Epithelial cell of esophagus (primary cell): ENCODE measurements around the gene BCAS4.
"Not testable (repeated sequence)": the region's sequence is repeated elsewhere in the genome, so short reads cannot be mapped to it uniquely, and the experiment has no call there.

Experiments used
- DNase-seq: peaks from one replicate; pipeline ENCODE4 v3.0.0; 2010; ENCODE audit warnings: low read depth
- H3K4me3 ChIP-seq: 2 replicates; pipeline ENCODE4 v1.5.1; 2011; ENCODE audit warnings: mild to moderate bottlenecking, low read length, control low read depth
- TF ChIP-seq, protein P1 (sequence below): IDR thresholded peaks from 2 replicates; pipeline ENCODE4 v1.5.1; 2011; ENCODE audit warnings: low read depth, mild to moderate bottlenecking, low read length, control low read depth, inconsistent platforms; ENCODE audit not compliant: insufficient read depth; ENCODE audit errors: missing control alignments

The BCAS4 gene

DNA sequence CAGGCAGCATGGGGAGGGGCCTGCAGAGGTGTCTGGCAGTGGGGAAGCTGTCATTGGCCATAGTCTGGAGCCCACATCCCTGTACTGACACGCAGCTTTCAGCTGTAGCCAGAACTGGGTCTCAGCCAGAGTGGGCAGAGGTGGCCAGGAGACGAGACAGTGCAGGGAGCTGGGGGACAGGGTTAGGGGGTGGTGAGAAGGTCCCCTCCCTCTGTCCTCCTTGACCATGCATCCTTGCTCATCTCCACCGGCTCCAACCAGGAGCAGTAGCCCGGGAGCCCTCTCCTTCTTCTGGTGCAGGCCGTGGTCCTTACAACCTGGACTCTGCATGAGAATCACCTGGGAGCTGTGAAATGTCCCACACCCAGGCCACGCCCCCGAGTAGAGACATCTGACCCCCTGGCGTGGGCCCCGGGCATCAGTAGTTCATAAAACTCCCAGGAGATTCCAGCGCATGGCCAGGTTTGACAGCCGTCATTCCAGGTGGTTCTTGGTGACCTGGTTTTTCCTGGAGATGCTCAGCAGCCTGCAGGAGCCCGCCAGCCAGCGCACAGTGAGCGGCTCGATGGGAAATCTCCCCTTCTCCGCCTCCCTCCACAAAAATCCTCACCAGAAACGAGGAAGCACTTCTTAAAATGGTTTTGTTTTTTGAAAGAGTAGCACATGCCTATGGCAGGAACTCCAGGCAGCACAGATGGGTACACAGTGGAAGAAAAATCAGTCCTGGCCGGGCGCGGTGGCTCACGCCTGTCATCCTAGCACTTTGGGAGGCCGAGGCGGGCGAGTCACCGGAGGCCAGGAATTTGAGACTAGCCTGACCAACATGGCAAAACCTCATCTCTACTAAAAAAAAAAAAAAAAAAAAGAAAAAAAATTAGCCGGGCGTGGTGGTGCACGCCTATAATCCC is 80.2 kb downstream of the BCAS4 start:
- TF ChIP-seq, protein P1, sequence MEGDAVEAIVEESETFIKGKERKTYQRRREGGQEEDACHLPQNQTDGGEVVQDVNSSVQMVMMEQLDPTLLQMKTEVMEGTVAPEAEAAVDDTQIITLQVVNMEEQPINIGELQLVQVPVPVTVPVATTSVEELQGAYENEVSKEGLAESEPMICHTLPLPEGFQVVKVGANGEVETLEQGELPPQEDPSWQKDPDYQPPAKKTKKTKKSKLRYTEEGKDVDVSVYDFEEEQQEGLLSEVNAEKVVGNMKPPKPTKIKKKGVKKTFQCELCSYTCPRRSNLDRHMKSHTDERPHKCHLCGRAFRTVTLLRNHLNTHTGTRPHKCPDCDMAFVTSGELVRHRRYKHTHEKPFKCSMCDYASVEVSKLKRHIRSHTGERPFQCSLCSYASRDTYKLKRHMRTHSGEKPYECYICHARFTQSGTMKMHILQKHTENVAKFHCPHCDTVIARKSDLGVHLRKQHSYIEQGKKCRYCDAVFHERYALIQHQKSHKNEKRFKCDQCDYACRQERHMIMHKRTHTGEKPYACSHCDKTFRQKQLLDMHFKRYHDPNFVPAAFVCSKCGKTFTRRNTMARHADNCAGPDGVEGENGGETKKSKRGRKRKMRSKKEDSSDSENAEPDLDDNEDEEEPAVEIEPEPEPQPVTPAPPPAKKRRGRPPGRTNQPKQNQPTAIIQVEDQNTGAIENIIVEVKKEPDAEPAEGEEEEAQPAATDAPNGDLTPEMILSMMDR: no peak
- no peak for DNase-seq
- no peak overlapping the region for H3K4me3 ChIP-seq

DNA sequence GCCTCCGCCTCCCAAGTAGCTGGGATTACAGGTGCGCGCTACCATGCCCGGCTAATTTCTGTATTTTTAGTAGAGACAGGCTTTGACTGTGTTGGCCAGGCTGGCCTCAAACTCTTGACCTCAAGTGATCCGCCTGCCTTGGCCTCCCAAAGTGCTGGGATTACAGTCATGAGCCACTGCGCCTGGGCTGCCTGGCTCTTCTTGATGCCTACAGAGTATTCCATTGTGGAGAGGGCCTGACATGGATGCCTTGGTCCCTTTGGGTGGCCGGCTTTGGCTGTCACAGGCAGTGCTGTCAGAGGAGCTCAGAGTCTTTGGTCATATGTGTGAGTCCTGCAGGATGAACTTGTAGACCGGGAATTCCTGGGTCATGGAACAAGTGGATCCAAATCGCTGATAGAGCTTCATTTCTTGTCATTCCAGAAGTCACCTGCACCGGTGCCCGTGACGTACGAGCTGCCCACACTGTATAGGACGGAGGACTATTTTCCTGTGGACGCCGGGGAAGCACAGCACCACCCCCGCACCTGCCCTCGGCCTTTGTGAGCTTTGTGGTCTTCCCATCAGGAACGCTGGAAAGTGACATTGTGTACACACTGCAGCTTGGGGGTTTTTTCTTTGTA is 81.3 kb downstream of the BCAS4 start:
- TF ChIP-seq, protein P1: no peak
- no peak for DNase-seq
- no peak overlapping the region for H3K4me3 ChIP-seq

DNA sequence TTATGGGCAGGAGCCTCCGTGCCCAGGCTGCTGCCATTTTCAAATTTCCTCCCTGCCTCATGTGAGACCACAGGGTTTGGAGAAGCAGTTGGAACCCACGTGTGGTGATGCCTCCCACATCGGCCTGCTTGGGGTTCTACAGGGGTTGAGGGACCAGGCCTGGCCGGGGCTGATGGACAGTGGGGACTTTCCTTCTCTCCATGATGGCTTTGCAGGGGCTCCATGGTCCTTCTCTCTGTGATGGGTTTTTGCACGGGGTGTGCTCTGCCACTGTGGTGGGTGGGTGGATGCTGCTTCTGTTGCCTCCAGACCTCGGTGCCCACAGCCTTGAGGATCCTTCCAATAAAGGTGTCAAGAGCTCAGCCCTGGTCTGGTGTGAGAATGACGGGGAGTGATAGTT is 82.0 kb downstream of the BCAS4 start:
- no peak overlapping the region for H3K4me3 ChIP-seq
- no peak for DNase-seq
- TF ChIP-seq, protein P1: no peak

DNA sequence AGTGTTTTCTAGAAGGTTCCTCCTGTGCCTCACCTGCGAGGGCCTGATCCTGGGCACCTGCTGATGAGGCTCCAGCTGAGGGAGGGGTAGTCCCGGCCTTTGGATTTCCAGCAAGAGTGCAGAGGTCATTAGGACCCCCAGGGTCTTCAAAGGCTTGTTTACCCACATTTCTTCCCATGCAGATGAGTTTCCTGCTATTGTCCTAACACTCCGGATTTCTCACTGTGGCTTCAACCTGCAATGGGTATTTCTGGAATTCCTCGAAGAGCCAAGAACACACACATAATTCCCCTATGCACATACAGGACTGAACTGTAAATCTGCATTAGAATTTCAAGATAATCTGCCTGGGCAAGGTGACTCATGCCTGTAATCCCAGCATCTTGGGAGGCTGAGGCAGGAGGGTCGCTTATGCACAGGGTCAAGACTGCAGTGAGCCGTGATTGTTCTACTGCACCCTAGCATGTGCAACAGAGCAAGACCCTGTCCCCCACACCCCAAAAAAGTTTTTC is 82.4 kb downstream of the BCAS4 start:
- no peak overlapping the region for H3K4me3 ChIP-seq
- DNase-seq: no peak
- TF ChIP-seq, protein P1: no peak

DNA sequence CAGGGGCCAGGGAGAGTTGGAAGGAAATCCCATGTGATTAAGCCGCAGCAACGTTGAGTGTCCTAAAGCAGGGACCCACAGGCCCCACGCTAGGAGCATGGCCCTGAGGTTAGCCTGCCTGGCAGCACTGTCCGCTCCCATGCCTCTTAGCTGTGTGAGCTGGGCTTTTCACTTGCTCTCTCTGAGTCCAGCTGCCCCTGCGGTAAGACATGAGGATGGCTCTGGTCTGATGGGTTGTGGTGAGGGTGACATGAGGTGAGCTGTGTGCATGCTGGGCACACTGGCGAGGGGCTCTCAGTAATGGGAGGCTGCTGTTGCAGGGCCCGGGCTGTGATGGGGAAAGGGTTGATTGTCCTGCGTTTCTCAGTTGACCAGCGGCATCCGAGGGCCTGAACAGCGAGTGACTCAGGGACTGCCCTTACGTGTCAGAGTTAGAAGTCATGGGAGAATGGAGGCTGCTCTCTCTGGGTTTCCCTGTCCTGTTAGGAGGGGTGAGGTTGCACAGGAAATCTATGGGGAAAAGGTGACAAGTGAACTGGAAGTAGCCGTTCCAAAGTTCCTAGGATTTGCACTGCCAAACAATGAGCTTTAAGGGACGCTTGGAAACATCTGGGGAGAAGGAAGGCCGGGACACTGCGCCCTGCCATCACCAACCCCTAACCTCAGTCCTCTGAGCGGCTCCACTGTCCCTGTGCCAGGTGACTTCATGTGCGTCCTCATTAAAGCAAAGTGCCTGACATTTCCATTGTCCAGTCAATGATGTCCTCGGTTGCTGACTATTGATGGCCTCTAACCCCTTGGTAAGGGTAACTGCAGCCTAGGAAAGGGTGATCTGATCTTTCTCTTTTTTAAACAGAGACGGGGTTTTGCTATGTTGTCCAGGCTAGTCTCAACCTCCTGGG is 85.0 kb downstream of the BCAS4 start:
- H3K4me3 ChIP-seq: no peak overlapping the region
- TF ChIP-seq, protein P1: no peak

DNA sequence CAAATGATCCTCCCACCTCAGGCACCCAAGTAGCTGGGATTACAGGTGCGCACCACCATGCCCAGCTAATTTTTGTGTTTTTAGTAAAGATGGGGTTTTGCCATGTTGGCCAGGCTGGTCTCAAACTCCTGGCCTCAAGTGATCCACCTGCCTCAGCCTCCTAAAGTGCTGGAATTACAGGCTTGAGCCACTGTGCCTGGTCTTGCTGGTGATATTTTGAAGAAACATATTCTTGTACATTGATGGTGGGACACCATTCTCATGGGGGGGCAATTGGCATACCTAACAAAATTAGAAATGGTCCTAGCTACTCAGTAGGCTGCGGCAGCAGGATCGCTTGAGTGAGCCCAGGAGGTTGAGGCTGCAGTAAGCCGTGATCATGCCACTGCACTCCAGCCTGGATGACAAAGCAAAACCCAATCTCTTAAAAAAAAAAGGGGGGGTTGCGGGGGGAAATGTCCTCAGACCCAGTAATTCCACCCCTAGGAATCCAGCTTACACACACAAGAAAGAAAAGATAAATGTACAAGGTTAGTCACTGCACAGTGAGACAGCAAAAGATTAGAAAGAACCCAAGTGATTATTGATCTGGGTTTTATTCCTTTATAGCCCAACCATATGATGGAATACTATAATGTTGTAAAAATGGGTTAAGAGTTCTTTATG is 87.0 kb downstream of the BCAS4 start:
- DNase-seq: not testable (repeated sequence)

More for the DNA sequence above, 85.0 kb downstream of the BCAS4 start:
- no peak for DNase-seq

More for the DNA sequence above, 87.0 kb downstream of the BCAS4 start:
- not testable (repeated sequence) for H3K4me3 ChIP-seq
